LHCN-M2 (cell line): Measurements from ENCODE around the gene NECTIN4. TPM values are rescaled to one million over a fixed set of nuclear protein-coding genes. Genes with fewer than 3 reads are reported as not detected.

Source experiments
- DNase-seq: peaks from one replicate; pipeline ENCODE4 v3.0.0-alpha.2; 2012; ENCODE audit warnings: low read depth
- total RNA-seq: library from RNA; depleted of rRNA; stranded (reverse); fragments of >200 nt; gene quantifications from 2 replicates; pipeline ENCODE4 v1.2.3, GENCODE V29; 2014

Gene NECTIN4
- total RNA-seq, 1 experiment from 2014 or later: not detected

- DNase-seq: no peak
Measured at GRCh38 chr1:161061419-161061818, 27.9 kb downstream of the NECTIN4 start.

GRCh38 chr1:161059293-161059692, 30.1 kb downstream of the NECTIN4 start:
- no peak for DNase-seq

DNA sequence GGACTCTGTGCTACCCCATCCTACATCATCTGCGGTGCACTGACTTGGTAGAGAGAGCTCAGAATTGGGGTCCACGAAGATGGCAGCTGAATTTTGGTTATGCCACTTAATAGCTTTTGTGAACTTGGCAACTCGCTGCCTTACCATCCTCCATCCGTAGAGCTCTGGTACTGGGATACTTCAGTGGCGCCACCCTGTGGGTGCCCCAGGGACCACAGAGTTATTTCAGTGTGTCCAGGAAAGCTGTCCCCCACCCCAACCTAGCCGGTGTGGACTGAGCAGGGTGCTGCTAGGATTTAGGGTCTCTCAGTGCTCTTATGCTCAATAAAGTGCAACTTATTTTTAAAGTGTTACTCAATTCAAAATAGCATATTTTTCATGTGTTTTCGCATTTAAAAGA, 34.6 kb downstream of the NECTIN4 start:
- DNase-seq: no peak

DNA sequence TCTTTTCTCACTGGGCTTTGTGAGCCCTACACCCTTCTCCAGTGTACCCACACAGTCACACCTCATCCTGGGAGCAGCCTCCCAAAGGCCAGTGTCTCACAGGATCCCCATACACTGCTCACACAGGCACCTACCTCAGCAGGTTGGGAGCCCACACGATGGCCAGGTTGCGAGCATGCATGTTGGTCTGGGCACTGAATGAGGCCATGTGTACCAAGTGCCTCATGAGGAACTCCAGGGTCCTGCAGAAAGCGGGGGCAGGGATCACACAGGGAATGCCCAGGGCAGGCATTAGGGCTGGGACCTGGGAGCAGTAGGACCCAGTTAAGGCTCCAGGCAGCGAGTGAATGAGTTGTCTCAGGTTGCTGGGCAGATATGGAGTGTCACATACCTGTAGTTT, 35.1 kb downstream of the NECTIN4 start:
- DNase-seq: no peak

DNA sequence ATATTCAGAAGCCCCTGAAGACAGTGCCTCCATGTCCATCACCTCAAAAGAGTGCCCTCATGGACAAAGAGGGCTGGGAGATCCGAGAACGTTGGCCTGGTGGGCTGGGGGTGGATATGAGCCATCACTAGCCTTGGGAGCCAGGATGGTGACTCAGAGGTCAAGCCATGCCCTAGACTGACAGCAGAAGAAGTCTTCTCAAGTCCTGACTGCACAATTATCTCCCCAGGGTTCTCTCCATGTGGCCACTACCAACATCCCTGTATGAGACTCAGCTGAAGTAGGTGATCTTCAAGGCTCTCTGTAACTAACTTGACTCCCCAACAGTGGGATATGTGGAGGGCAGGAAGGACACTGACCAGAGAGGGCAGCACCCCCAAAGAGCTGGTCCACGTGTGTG, 36.5 kb downstream of the NECTIN4 start:
- no peak for DNase-seq

GRCh38 chr1:161051219-161051618, 38.1 kb downstream of the NECTIN4 start:
- no peak for DNase-seq

- DNase-seq: no peak
Measured at GRCh38 chr1:161048949-161049722, 40.2 kb downstream of the NECTIN4 start.

GRCh38 chr1:161047436-161048420, 41.6 kb downstream of the NECTIN4 start:
- no peak for DNase-seq

GRCh38 chr1:161046605-161047228, 42.6 kb downstream of the NECTIN4 start:
- no peak for DNase-seq

GRCh38 chr1:161045736-161046604, 43.4 kb downstream of the NECTIN4 start, which contains the start of gene USF1:
TSS of gene USF1 (minus strand) at chr1:161045977. CDS start at chr1:161043275, 2,702 bp downstream.
- peak; percentile 95 for DNase-seq

- peak; percentile 87 for DNase-seq
Measured at GRCh38 chr1:161044908-161045735, 44.2 kb downstream of the NECTIN4 start.

DNA sequence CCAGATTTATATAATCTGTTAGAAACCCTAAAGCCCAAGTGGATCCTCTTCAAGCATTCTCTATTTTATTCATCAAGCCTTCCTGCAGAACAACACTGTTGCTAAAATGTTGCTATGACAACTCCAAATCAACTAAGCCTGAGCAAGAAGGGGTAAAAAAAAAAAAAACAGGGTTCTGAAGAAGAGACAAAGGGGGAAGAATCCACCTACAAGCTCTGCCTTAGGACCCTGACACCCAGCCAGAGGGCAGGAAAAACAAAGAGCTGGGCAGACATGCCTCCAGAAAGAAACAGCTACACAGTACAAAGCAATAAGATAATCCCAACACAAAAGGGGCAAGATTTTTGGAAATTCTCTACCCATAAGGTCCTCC, 44.8 kb downstream of the NECTIN4 start:
- no peak for DNase-seq

GRCh38 chr1:161039546-161039945, 49.8 kb downstream of the NECTIN4 start:
- no peak for DNase-seq

GRCh38 chr1:161039154-161039545, 50.2 kb downstream of the NECTIN4 start:
- no peak for DNase-seq

DNA sequence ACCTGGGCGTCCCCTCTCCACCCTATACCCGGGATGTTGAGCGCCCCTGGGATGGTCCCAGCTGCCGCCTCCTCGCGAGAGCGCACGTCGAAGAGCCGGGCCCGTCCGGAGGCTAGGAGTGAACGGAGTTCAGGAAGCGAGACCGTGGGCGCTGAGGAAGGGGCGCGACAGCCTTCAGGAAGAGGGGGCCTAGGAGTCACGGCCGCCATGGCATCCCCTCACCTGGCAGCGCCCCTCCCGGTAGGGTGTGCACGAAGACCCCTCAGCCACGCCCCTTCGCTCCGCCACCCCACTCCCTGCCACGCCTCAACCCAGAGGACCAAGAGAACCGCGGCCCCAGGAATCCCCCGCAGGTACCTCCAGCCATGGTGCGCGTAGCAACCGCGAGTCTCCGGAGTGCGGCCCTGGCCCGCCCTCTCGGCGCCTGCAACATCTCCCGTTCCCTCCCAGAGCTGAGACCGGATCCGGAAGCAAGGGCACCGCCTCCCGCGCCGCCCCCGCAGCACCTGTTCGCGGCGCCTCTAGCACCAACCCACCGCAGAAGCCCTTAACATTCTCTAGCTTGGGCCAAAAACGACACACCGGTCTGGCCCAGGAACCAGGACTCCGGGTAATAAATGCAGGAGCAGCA, 50.7 kb downstream of the NECTIN4 start, which contains the start of gene TSTD1:
TSTD1 (minus strand) TSS at position 442 of the 631 bp plus-strand sequence; CDS start at position 367, 75 bp downstream.
- peak; percentile 51 for DNase-seq

DNA sequence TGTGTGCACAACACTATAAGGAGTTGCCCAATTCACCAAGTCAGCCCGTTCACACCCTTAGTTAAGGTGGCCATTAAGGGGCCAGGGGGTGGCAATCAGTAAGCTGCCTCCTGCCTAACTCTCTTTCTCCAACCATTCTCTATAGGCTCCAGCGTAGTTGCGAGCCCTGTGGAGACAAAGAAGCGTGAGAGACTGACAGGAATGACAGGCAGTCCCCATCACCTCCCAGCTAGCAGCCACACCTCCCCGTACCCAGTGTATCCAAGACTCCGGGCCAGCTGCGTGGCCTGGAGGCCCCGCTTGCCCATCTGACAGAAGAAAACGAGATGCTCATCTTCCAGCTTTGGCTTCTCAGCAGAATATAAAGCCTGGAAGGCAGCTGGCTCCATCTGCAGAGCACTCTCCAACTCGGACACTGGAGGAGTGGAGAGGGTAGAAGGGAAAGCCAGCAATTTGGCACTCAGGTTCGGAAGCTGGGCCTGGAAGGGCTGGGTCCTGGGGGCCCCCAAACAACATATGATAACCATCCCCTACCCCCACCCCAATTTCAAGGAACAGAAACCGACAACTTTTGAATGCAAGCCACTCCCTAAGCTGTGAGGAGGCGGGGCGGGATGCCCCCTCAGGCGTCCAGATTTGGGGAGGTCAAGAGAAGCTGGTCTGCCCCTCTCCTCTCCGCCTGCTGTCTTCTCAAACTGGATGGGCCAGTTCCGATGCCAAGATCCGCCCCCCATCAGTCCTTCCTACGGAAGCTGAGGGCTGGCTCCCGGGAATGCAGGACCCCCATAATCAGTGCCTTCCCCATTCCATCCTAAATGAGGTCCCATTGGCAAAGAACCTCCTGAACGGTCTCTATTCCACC, 51.5 kb downstream of the NECTIN4 start:
- no peak for DNase-seq

DNA sequence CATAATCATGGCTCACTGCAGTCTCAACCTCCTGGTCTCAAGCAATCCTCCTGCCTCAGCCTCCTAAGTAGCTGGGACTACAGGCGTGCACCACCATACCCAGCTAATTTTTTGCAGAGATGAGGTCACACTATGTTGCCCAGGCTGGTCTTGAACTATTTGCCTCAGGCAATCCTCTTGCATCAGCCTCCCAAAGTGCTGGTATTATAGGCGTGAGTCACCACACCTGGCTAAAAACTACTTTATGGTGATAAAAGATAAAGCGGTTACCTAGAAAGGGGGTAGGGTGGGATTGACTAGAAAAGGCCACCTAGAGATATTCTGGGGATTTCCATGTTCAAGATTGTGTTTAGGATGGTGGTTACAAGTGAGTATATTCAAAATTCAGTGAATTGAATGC, 55.6 kb downstream of the NECTIN4 start:
- DNase-seq: no peak

GRCh38 chr1:161032409-161032808, 56.9 kb downstream of the NECTIN4 start:
- DNase-seq: no peak
